Gastrocnemius medialis (tissue), 4 donors: ENCODE measurements around the gene TNIP2.

ENCODE experiments used
- POLR2A ChIP-seq, 2 donors: fragments of 450-650 bp; IDR thresholded peaks; one replicate each; pipeline ENCODE4 v1.6.1; 2017; ENCODE audit warnings: antibody characterized with exemption in 2 of 2, mild to moderate bottlenecking in 2 of 2, moderate library complexity in 2 of 2
- TF ChIP-seq, protein P1 (sequence below), 5 experiments: fragments of 450-650 bp in 3 of 5; fragments of 200-600 bp in 2 of 5; sonication (generic) in 2 of 5; IDR thresholded peaks in 4 of 5; conservative IDR thresholded peaks in 1 of 5; 1 replicate in 4 of 5; 2 replicates in 1 of 5; pipeline ENCODE4 v1.5.1; 2016 to 2019; ENCODE audit warnings: antibody characterized with exemption in 5 of 5, mild to moderate bottlenecking in 3 of 5, moderate library complexity in 3 of 5

DNA sequence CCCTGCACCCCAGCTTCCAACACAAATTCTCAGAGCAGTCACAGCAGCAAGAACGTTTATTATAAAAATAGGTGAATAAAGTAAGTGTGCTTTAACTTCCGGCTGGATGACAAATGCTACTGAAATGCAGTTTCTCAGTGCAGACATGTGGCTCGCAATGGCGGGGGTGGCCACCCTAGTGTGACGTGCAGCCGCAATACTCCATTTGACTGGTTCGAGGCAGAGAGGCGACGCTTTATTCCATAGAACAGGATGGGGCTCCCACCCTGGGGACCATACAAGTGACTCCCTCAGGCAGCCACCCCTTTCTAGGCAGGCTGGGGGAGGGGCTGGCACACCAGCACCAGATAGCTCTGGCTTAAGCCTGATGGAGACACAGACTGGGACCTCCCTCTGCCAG, 14.5 kb downstream of the TNIP2 start:
- TF ChIP-seq, protein P1, sequence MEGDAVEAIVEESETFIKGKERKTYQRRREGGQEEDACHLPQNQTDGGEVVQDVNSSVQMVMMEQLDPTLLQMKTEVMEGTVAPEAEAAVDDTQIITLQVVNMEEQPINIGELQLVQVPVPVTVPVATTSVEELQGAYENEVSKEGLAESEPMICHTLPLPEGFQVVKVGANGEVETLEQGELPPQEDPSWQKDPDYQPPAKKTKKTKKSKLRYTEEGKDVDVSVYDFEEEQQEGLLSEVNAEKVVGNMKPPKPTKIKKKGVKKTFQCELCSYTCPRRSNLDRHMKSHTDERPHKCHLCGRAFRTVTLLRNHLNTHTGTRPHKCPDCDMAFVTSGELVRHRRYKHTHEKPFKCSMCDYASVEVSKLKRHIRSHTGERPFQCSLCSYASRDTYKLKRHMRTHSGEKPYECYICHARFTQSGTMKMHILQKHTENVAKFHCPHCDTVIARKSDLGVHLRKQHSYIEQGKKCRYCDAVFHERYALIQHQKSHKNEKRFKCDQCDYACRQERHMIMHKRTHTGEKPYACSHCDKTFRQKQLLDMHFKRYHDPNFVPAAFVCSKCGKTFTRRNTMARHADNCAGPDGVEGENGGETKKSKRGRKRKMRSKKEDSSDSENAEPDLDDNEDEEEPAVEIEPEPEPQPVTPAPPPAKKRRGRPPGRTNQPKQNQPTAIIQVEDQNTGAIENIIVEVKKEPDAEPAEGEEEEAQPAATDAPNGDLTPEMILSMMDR (IDR thresholded peaks at IDR 0.05 in 4 of 5, conservative IDR thresholded peaks at IDR 0.05 in 1 of 5), result no peak
- no peak for TF ChIP-seq POLR2A (IDR thresholded peaks at IDR 0.05)
